ENCODE measurements around the gene WSB1. TPM values are rescaled to one million over a fixed set of nuclear protein-coding genes. Genes with fewer than 3 reads are reported as not detected.

The WSB1 gene
- total and polyA plus RNA-seq, 9 of the 15 experiments (the other 6 are each of a cell fraction or from before 2014, with no cell fraction given), result 22.8 to 229 (median 81.1) TPM

- TF ChIP-seq ZNF584 (CRISPR knock-in tag; IDR thresholded peaks at IDR 0.05; ENCODE audit: low read depth) (0 out of 2 replicates have a peak, but pooled peaks have one; percentile 20), POLR2B (IDR thresholded peaks at IDR 0.05; ENCODE audit: low read depth, partially characterized antibody) (peak; percentile 22), FOXM1 (IDR thresholded peaks at IDR 0.05; ENCODE audit: low read depth) (0 out of 2 replicates have a peak, but pooled peaks have one; percentile 34), FOXM1 (CRISPR knock-in tag; IDR thresholded peaks at IDR 0.05; ENCODE audit: low read depth) (no peak), ZNF121 (CRISPR knock-in tag; conservative IDR thresholded peaks at IDR 0.05) (peak; percentile 79), ZBTB7A (IDR thresholded peaks at IDR 0.05; ENCODE audit: borderline replicate concordance, control insufficient read depth, low read depth, low read length) (0 out of 2 replicates have a peak, but pooled peaks have one; percentile 19), ZFP1 (CRISPR knock-in tag; IDR thresholded peaks at IDR 0.05) (no peak), ELF2 (CRISPR knock-in tag; IDR thresholded peaks at IDR 0.05) (peak; percentile 36; the same call in 1 of the 2 replicates), POLR2A (conservative IDR thresholded peaks at IDR 0.05) (peak; percentile 21; the same call in 1 of the 2 replicates), U2AF2 (optimal IDR thresholded peaks at IDR 0.05; ENCODE audit: low read depth, low read length) (no peak), POLR2AphosphoS5 (IDR thresholded peaks at IDR 0.05; ENCODE audit: control insufficient read depth, insufficient read depth, low read depth, low read length) (0 out of 2 replicates have a peak, but pooled peaks have one; percentile 32), ZNF766 (CRISPR knock-in tag; conservative IDR thresholded peaks at IDR 0.05) (0 out of 2 replicates have a peak, but pooled peaks have one; percentile 30), EZH2 (IDR thresholded peaks at IDR 0.05; ENCODE audit: borderline replicate concordance, low read depth, low read length) (no peak), KAT7 (CRISPR knock-in tag; IDR thresholded peaks at IDR 0.05; ENCODE audit: borderline replicate concordance) (no peak), ZNF717 (CRISPR knock-in tag; IDR thresholded peaks at IDR 0.05) (peak; percentile 7; the same call in 1 of the 2 replicates), SUPT5H (IDR thresholded peaks at IDR 0.05) (peak; percentile 10; the same call in 1 of the 2 replicates), HDAC1 (IDR thresholded peaks at IDR 0.05) (0 out of 4 replicates have a peak, but pooled peaks of 1 of the 2 experiments have one; percentile 10), MXI1 (IDR thresholded peaks at IDR 0.05; ENCODE audit: low read depth, low read length) (no peak), ZNF76 (CRISPR knock-in tag; IDR thresholded peaks at IDR 0.05; ENCODE audit: borderline replicate concordance) (no peak), L3MBTL2 (IDR thresholded peaks at IDR 0.05) (0 out of 2 replicates have a peak, but pooled peaks have one; percentile 14), ATF6 (CRISPR knock-in tag; IDR thresholded peaks at IDR 0.05) (0 out of 2 replicates have a peak, but pooled peaks have one; percentile 26), CREB3L1 (IDR thresholded peaks at IDR 0.05; ENCODE audit: borderline replicate concordance, low read depth) (no peak)
These were observed 59.1 kb downstream of the WSB1 start (continued) for GRCh38 chr17:27353033-27353460.
